Measurements from ENCODE around the gene NAA25.

GRCh38 chr12:112122823-112123690 lies 14.5 kb upstream of the NAA25 start:
- no peak for TF ChIP-seq CTCF (IDR thresholded peaks at IDR 0.05; ENCODE audit: low read depth, low read length)
- TF ChIP-seq POLR2A (IDR thresholded peaks at IDR 0.05; ENCODE audit: extremely low read depth, insufficient read length), result no peak
